ENCODE measurements around the gene MORN3. TPM values are rescaled to one million over a fixed set of nuclear protein-coding genes. Genes with fewer than 3 reads are reported as not detected.

MORN3 gene
- total RNA-seq, 3 donors from 2014 or later: 0.29 to 2.0 TPM; not detected in 1

GRCh38 chr12:121657305-121658008 lies 12.0 kb downstream of the MORN3 start:
- H3K27me3 ChIP-seq: no peaks in the 10 kb centered on the region
- no peak for DNase-seq (ENCODE audit: low spot score in 2 of 2)
- intact Hi-C loops (cut with DNase I; ENCODE audit: low total_unique reads): no loop called here
- H3K9me3 ChIP-seq: no peaks in the 10 kb centered on the region
- H3K4me1 ChIP-seq: no peaks in the 10 kb centered on the region
- H3K27ac ChIP-seq: no peak overlapping the region
- no peaks in the 10 kb centered on the region for H3K36me3 ChIP-seq
- H3K4me3 ChIP-seq: no peak overlapping the region
- TF ChIP-seq POLR2AphosphoS5 (IDR thresholded peaks at IDR 0.05): no peak
- TF ChIP-seq POLR2A (IDR thresholded peaks at IDR 0.05): no peak

GRCh38 chr12:121656122-121656521 lies 13.3 kb downstream of the MORN3 start:
- no peaks in the 10 kb centered on the region for H3K9me3 ChIP-seq
- no peak for TF ChIP-seq POLR2A (IDR thresholded peaks at IDR 0.05)
- TF ChIP-seq CTCF (IDR thresholded peaks at IDR 0.05): no peak
- TF ChIP-seq POLR2AphosphoS5 (IDR thresholded peaks at IDR 0.05): no peak
- H3K4me1 ChIP-seq: no peaks in the 10 kb centered on the region
- no peak for DNase-seq (ENCODE audit: low spot score in 2 of 2)
- no peak overlapping the region for H3K27ac ChIP-seq
- H3K36me3 ChIP-seq: no peaks in the 10 kb centered on the region
- intact Hi-C loops (cut with DNase I; ENCODE audit: low total_unique reads): no loop called here
- H3K4me3 ChIP-seq: no peak overlapping the region
- H3K27me3 ChIP-seq: no peaks in the 10 kb centered on the region

GRCh38 chr12:121653999-121654398 lies 15.5 kb downstream of the MORN3 start:
- DNase-seq (ENCODE audit: low spot score in 2 of 2): no peak
- no peak overlapping the region for H3K27ac ChIP-seq
- H3K9me3 ChIP-seq: no peaks in the 10 kb centered on the region
- intact Hi-C loops (cut with DNase I; ENCODE audit: low total_unique reads): no loop called here
- H3K4me3 ChIP-seq: no peak overlapping the region
- H3K36me3 ChIP-seq: no peaks in the 10 kb centered on the region
- no peaks in the 10 kb centered on the region for H3K27me3 ChIP-seq
- no peak for TF ChIP-seq POLR2AphosphoS5 (IDR thresholded peaks at IDR 0.05)
- no peak for TF ChIP-seq CTCF (IDR thresholded peaks at IDR 0.05)
- no peak for TF ChIP-seq POLR2A (IDR thresholded peaks at IDR 0.05)
- no peaks in the 10 kb centered on the region for H3K4me1 ChIP-seq

- DNase-seq (ENCODE audit: low spot score in 2 of 2): no peak
These were observed 16.5 kb downstream of the MORN3 start for GRCh38 chr12:121652767-121653497.

GRCh38 chr12:121651320-121651719 lies 18.1 kb downstream of the MORN3 start:
- Histone ChIP-seq H3K4me1 (no peaks in the 10 kb centered on the region), H3K36me3 (no peaks in the 10 kb centered on the region), H3K27me3 (no peaks in the 10 kb centered on the region), H3K9me3 (no peaks in the 10 kb centered on the region), H3K4me3 (no peak overlapping the region), H3K27ac (no peak overlapping the region)
- intact Hi-C loops (cut with DNase I; ENCODE audit: low total_unique reads): no loop called here
- TF ChIP-seq POLR2A (IDR thresholded peaks at IDR 0.05) (no peak), CTCF (IDR thresholded peaks at IDR 0.05) (no peak), POLR2AphosphoS5 (IDR thresholded peaks at IDR 0.05) (no peak)
- DNase-seq (ENCODE audit: low spot score in 2 of 2): no peak

More at GRCh38 chr12:121652767-121653497, 16.5 kb downstream of the MORN3 start:
- no peak overlapping the region for H3K27ac ChIP-seq
- intact Hi-C loops (cut with DNase I; ENCODE audit: low total_unique reads): no loop called here
- H3K4me3 ChIP-seq: no peak overlapping the region
- TF ChIP-seq POLR2AphosphoS5 (IDR thresholded peaks at IDR 0.05) (no peak), POLR2A (IDR thresholded peaks at IDR 0.05) (no peak), CTCF (IDR thresholded peaks at IDR 0.05) (no peak)
- H3K4me1 ChIP-seq: no peaks in the 10 kb centered on the region
- H3K9me3 ChIP-seq: no peaks in the 10 kb centered on the region
- H3K27me3 ChIP-seq: no peaks in the 10 kb centered on the region
- H3K36me3 ChIP-seq: no peaks in the 10 kb centered on the region
